GM19043 (cell line): ENCODE results near the gene KRT7.
"Not testable (repeated sequence)": the region's sequence is repeated elsewhere in the genome, so short reads cannot be mapped to it uniquely, and the experiment has no call there.

Experiments used
- ATAC-seq: cut with Tn5 transposase; IDR thresholded peaks from one replicate; pipeline ENCODE4 v1.9.1; 2021; ENCODE audit warnings: low read depth; ENCODE audit not compliant: unreplicated experiment

Gene KRT7

GRCh38 chr12:52274521-52275120, 41.6 kb downstream of the KRT7 start, which contains the start of gene KRT86:
Gene KRT86 (plus strand): TSS chr12:52274645. CDS start chr12:52301917, 27,272 bp downstream.
- ATAC-seq, result no peak

GRCh38 chr12:52275686-52276085, 42.6 kb downstream of the KRT7 start:
- ATAC-seq, result no peak

- no peak for ATAC-seq
Observed at GRCh38 chr12:52277486-52278245, 44.6 kb downstream of the KRT7 start.

GRCh38 chr12:52278575-52279421, 45.8 kb downstream of the KRT7 start:
- ATAC-seq, result peak; percentile 59

- no peak for ATAC-seq
Observed at GRCh38 chr12:52279422-52280318, 46.6 kb downstream of the KRT7 start.

- ATAC-seq, result no peak
Observed at GRCh38 chr12:52280319-52280795, 47.3 kb downstream of the KRT7 start.

GRCh38 chr12:52280796-52281560, 47.9 kb downstream of the KRT7 start:
- ATAC-seq, result no peak

GRCh38 chr12:52284562-52285171, 51.6 kb downstream of the KRT7 start:
- no peak for ATAC-seq

GRCh38 chr12:52285172-52285745, 52.2 kb downstream of the KRT7 start:
- ATAC-seq, result no peak

- no peak for ATAC-seq
Observed at GRCh38 chr12:52285851-52286530, 52.9 kb downstream of the KRT7 start.

GRCh38 chr12:52286857-52287785, 54.1 kb downstream of the KRT7 start:
- ATAC-seq, result not testable (repeated sequence)

GRCh38 chr12:52287816-52288805, 55.1 kb downstream of the KRT7 start:
- ATAC-seq, result peak; percentile 97

GRCh38 chr12:52290483-52291134, 57.6 kb downstream of the KRT7 start:
- not testable (repeated sequence) for ATAC-seq

- no peak for ATAC-seq
Observed at GRCh38 chr12:52291267-52291935, 58.4 kb downstream of the KRT7 start, which contains the start of gene KRT81. Gene KRT81 (minus strand): TSS chr12:52291534. CDS start chr12:52291465, 69 bp downstream.

- no peak for ATAC-seq
Observed at GRCh38 chr12:52293926-52294325, 60.9 kb downstream of the KRT7 start.
